Activated naive CD4-positive, alpha-beta T cell treated with anti-CD3 and anti-CD28 coated beads, Interleukin-2, amount 50 U/mL, for 24 hours (primary cell): Measurements from ENCODE around the gene ITIH1.

Source experiments
- H3K27ac Mint-ChIP-seq: one replicate; pipeline ENCODE4 v1.8.0; 2021; ENCODE audit warnings: mild to moderate bottlenecking, mixed read lengths
- H3K27me3 Mint-ChIP-seq: one replicate; pipeline ENCODE4 v1.8.0; 2021; ENCODE audit warnings: mixed read lengths
- H3K36me3 Mint-ChIP-seq: one replicate; pipeline ENCODE4 v1.8.0; 2021; ENCODE audit warnings: mixed read lengths
- H3K4me1 Mint-ChIP-seq: one replicate; pipeline ENCODE4 v1.8.0; 2021; ENCODE audit warnings: mixed read lengths
- H3K4me3 Mint-ChIP-seq: one replicate; pipeline ENCODE4 v1.8.0; 2021; ENCODE audit warnings: mild to moderate bottlenecking, mixed read lengths
- H3K9me3 Mint-ChIP-seq: one replicate; pipeline ENCODE4 v1.8.0; 2021; ENCODE audit warnings: mixed read lengths

ITIH1 gene

DNA sequence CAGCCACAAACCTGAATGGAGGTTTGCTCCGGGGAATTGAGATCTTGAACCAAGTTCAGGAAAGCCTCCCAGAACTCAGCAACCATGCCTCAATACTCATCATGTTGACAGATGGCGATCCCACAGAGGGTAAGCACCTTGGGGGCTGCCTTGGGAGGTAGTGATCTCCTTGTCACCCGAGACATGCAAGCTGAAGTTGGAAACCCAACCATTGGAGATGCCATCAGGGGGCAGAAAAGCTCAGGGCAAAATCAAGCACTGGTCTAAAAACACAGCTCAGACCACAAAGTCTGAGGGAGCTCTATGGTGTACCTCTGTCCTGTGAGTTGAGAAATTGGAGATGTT, 5.8 kb downstream of the ITIH1 start:
- Mint-ChIP-seq H3K9me3 (no peaks in the 10 kb centered on the region), H3K4me1 (no peaks in the 10 kb centered on the region), H3K27ac (no peak overlapping the region), H3K4me3 (no peak overlapping the region), H3K36me3 (no peaks in the 10 kb centered on the region), H3K27me3 (no peaks in the 10 kb centered on the region)

DNA sequence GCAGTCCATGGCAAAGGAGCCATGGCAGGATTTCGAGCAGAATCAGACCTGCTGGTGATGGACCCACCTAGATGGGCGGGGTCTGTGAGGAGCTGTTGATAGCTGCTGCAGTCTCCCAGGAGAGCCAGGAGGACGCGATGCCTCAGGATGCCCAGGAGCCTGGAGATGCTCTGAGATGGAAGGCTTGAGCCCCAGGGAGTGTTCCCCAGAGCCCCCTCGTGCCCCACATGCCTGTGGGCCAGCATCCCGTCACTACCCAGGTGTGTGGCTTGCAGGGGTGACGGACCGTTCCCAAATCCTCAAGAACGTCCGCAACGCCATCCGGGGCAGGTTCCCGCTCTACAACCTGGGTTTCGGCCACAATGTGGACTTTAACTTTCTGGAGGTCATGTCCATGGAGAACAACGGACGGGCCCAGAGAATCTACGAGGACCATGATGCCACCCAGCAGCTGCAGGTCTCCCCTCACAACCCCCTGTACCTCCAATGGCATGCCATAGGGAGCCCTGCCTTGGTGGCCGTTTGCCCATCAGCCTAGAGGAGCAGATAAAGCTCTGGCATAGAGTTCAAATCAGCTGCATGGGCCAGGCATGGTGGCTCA, 6.7 kb downstream of the ITIH1 start:
- Mint-ChIP-seq H3K27me3 (no peaks in the 10 kb centered on the region), H3K9me3 (no peaks in the 10 kb centered on the region), H3K27ac (no peak overlapping the region), H3K36me3 (no peaks in the 10 kb centered on the region), H3K4me1 (no peaks in the 10 kb centered on the region), H3K4me3 (no peak overlapping the region)

DNA sequence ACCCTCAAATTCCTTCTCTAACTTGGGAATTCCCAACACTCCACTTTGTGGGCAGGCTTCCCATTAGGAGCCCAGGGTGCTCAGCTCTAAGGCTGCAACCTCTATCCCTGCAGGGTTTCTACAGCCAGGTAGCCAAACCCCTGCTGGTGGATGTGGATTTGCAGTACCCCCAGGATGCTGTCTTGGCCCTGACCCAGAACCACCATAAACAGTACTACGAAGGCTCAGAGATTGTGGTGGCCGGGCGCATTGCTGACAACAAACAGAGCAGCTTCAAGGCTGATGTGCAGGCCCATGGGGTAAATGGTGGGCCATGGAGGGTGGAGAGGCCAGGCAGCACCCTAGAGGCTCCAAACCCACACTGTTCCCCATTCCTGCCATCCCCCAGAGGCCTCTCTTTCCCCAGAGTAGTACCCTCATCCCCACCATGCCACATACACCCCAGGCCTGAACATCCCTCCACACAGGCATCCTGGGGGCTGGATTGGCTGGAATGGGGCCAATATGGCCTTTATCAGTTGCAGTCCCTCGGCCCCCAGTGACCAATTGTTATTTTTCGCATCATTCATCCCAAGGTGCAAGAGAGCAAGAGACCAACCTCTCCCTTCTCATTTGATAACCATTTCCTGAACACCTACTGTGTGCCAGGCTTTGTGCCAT, 7.7 kb downstream of the ITIH1 start:
- no peak overlapping the region for H3K4me3 Mint-ChIP-seq
- H3K36me3 Mint-ChIP-seq, result no peaks in the 10 kb centered on the region
- H3K9me3 Mint-ChIP-seq, result no peaks in the 10 kb centered on the region
- no peaks in the 10 kb centered on the region for H3K27me3 Mint-ChIP-seq
- no peak overlapping the region for H3K27ac Mint-ChIP-seq
- H3K4me1 Mint-ChIP-seq, result no peaks in the 10 kb centered on the region

DNA sequence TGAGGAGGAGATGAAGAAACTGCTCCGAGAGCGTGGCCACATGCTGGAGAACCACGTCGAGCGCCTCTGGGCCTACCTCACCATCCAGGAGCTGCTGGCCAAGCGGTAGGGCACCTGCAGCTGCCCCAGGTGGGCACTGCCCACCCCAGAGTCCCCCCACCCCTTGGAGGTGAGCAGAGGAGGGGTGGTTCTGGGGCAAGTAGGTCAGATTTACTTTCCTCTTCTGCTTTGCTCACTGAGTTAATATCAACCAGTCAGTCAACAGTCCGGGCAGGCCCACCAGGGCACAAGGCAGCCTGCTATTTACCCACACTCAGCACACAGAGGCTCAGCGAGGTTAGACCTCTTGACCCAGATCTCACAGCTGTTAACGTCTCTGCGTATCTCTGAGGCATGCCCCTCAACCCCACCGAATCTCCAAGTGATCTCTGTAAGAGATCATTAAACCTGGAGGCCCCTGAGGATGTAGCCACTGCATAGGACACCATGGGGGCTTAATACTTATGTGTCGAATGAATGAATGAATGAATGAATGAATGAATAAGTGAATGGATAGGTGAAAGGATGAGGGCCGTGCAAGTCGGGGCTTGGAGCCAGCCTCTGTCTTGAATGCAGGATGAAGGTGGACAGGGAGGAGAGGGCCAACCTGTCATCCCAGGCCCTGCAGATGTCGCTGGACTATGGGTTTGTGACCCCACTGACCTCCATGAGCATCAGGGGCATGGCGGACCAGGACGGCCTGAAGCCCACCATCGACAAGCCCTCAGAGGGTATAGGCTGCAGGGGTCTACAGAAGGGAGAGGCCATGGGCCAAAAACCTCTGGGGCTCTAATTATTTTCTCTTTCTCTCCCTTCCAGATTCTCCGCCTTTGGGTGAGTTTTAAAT, 9.2 kb downstream of the ITIH1 start:
- no peaks in the 10 kb centered on the region for H3K27me3 Mint-ChIP-seq
- H3K36me3 Mint-ChIP-seq, result no peaks in the 10 kb centered on the region
- peak overlapping the region; percentile 6 for H3K27ac Mint-ChIP-seq
- H3K4me1 Mint-ChIP-seq, result no peaks in the 10 kb centered on the region
- no peaks in the 10 kb centered on the region for H3K9me3 Mint-ChIP-seq
- no peak overlapping the region for H3K4me3 Mint-ChIP-seq

DNA sequence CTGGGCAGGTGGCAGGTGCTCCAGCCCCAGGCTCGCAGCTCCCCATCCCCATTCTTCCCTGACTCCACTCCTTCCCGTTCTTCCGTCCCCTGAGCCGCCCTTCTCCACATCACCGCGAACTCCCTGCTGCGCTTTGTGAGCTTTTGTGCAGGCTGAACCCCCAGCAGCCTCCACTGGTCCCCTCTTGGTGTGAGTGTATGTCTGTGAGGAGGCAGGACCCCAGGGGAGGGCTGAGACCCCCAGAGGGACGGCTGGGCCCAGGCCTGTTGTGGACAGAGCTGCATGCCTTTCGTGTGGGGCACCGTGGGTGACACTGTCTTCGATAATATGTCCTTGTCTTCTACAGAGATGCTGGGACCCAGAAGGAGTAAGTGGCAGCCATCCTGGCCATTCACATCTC, 9.8 kb downstream of the ITIH1 start:
- no peak overlapping the region for H3K4me3 Mint-ChIP-seq
- no peaks in the 10 kb centered on the region for H3K36me3 Mint-ChIP-seq
- no peaks in the 10 kb centered on the region for H3K27me3 Mint-ChIP-seq
- H3K27ac Mint-ChIP-seq, result no peak overlapping the region
- no peaks in the 10 kb centered on the region for H3K4me1 Mint-ChIP-seq
- no peaks in the 10 kb centered on the region for H3K9me3 Mint-ChIP-seq

DNA sequence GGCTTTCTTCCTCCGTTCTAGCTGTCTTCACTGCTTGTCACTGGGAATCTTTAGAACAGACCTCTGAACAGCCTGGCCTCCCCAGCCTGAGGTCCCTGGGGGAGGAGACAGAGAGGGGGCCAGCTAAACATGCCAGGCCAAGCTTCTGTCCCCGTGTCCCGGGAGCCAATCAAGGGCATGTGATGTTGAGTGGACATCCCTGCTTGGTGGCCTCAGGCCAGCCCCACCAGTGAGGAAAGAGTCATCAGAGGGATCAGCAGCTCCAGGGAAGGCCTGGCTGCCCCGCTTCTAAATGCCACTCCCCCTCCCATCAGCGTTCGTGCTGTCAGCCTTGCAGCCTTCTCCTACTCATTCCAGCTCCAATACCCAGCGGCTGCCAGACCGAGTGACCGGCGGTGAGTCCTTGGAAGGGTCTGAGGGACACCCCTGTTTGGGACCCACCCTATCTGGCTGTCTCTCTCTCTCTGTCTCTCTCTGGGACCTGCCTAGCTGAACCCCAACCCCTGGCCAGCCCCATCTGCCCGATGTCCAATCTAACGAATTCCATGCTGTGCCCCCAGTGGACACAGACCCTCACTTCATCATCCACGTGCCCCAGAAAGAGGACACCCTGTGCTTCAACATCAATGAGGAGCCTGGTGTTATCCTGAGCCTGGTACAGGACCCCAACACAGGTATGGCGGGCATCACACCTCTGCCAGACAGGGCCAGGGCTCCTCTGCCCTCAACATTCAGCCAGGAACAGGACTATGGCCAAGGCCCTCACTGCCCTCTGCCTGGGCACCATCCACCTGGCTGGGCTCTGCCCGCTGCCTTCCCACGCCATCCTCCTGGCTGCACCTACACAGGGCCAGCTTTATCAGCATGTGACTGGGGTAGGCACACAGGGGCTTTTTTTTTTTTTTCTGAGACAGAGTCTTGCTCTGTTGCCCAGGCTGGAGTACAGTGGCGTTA, 10.6 kb downstream of the ITIH1 start:
- no peak overlapping the region for H3K4me3 Mint-ChIP-seq
- no peak overlapping the region for H3K27ac Mint-ChIP-seq
- no peaks in the 10 kb centered on the region for H3K27me3 Mint-ChIP-seq
- no peaks in the 10 kb centered on the region for H3K36me3 Mint-ChIP-seq
- H3K4me1 Mint-ChIP-seq, result no peaks in the 10 kb centered on the region
- H3K9me3 Mint-ChIP-seq, result no peaks in the 10 kb centered on the region

DNA sequence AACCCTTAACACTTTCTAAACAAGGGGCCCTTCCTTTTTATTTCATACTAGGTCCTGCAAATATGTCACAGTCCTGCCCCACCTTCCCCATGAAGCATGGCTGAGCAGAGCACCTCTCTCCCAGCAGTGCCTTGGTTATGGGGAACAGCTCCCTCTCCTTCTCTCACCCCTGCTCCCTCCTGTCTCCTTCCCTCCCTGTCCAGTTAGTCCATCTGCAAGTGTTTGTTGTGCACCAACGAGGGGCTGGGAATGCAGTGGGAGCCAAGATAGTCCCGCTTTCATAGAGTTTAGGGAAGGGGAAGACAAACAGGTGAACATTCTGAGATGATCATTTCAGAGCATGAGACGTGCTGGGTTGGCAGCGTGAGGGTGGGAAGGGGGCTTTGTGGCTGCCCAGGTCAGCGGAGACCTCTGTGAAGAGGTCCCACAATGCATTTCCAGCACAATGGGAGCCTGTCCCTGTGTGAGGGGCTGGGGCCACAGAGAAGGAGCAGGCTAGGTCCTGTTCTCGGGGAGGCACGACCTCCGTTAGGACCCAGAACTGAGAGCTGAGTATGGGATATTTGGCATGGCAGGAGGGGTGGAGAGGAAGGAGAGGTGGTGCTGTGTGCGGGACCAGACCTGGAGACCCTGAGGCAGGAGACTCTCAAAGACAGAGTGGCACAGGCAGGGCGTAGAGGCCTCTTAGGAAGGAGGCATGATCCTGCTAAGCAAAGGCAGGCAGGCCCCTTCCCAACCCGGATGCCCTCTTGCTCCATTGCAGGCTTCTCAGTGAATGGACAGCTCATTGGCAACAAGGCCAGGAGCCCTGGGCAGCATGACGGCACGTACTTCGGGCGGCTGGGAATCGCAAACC, 11.7 kb downstream of the ITIH1 start:
- Mint-ChIP-seq H3K27ac (no peak overlapping the region), H3K36me3 (no peaks in the 10 kb centered on the region), H3K4me1 (no peaks in the 10 kb centered on the region), H3K27me3 (no peaks in the 10 kb centered on the region), H3K9me3 (no peaks in the 10 kb centered on the region), H3K4me3 (no peak overlapping the region)

DNA sequence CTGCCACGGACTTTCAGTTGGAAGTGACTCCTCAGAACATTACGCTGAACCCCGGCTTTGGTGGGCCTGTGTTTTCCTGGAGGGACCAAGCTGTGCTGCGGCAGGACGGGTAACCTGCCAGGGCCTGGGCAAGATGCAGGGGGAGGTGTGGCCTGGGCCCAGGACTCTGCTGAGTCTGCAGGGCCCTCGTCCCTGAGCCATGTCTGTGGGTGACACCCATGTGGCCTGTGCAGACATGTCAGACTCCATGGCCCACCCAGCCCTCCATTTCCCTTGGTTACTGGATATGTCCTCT, 12.3 kb downstream of the ITIH1 start:
- no peaks in the 10 kb centered on the region for H3K9me3 Mint-ChIP-seq
- no peak overlapping the region for H3K4me3 Mint-ChIP-seq
- no peaks in the 10 kb centered on the region for H3K36me3 Mint-ChIP-seq
- H3K4me1 Mint-ChIP-seq, result no peaks in the 10 kb centered on the region
- no peak overlapping the region for H3K27ac Mint-ChIP-seq
- no peaks in the 10 kb centered on the region for H3K27me3 Mint-ChIP-seq

DNA sequence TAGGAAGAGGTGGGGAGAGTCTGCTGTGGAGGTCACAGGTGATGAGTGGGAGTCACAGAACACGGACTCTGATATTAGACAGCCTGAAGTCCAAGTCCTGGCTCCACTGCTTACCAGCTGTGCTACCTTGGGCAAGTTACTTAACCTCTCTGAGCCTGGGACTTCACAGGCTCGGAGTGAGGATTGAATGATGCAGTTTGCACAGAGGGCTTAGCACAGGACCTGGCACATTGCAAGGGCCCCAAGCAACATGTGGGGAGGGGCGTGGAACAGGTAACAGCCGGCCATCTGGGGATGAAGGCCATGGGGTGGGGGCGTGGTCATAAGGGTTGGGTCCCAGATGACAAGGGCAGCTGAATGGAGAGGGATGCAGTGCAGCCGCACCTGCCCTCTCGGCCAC, 12.9 kb downstream of the ITIH1 start:
- Mint-ChIP-seq H3K9me3 (no peaks in the 10 kb centered on the region), H3K4me3 (no peak overlapping the region), H3K27ac (no peak overlapping the region)

DNA sequence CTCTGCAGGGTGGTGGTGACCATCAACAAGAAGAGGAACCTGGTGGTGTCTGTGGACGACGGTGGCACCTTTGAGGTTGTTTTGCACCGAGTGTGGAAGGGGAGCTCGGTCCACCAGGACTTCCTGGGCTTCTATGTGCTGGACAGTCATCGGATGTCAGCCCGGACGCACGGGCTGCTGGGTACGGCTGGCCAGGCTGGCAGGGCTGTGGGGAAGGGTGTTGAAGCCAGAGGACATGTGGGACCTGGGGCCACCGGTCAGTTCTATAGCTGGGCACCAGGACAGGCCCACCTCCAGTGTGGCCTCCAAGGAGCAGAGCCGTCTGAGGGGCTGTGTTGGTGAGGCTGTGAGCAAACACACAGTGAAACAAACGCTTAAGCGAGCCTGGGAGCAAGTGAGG, 13.3 kb downstream of the ITIH1 start:
- Mint-ChIP-seq H3K27ac (no peak overlapping the region), H3K27me3 (no peaks in the 10 kb centered on the region), H3K4me1 (no peaks in the 10 kb centered on the region)

More for the DNA sequence above, 12.9 kb downstream of the ITIH1 start:
- no peaks in the 10 kb centered on the region for H3K4me1 Mint-ChIP-seq
- no peaks in the 10 kb centered on the region for H3K27me3 Mint-ChIP-seq
- no peaks in the 10 kb centered on the region for H3K36me3 Mint-ChIP-seq

DNA sequence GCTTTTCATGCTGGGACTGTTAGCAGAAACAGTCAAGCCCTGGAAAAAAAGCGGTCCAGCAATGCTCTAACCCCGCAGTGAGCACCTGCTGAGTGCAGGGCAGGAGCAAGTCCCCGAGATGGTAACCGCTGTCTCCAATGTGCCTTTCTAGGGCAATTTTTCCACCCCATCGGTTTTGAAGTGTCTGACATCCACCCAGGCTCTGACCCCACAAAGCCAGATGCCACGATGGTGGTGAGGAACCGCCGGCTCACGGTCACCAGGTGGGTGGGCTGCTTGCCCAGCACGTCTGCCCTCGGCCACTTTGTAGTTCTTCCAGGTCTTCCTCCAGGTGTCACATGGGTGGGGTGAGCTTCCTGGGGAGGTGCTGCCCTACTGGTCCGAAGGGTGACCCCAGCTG, 14.0 kb downstream of the ITIH1 start:
- H3K4me3 Mint-ChIP-seq, result no peak overlapping the region
- H3K27me3 Mint-ChIP-seq, result no peaks in the 10 kb centered on the region
- H3K4me1 Mint-ChIP-seq, result no peaks in the 10 kb centered on the region
- no peaks in the 10 kb centered on the region for H3K36me3 Mint-ChIP-seq
- no peaks in the 10 kb centered on the region for H3K9me3 Mint-ChIP-seq
- H3K27ac Mint-ChIP-seq, result no peak overlapping the region

More for the DNA sequence above, 13.3 kb downstream of the ITIH1 start:
- Mint-ChIP-seq H3K4me3 (no peak overlapping the region), H3K36me3 (no peaks in the 10 kb centered on the region), H3K9me3 (no peaks in the 10 kb centered on the region)

DNA sequence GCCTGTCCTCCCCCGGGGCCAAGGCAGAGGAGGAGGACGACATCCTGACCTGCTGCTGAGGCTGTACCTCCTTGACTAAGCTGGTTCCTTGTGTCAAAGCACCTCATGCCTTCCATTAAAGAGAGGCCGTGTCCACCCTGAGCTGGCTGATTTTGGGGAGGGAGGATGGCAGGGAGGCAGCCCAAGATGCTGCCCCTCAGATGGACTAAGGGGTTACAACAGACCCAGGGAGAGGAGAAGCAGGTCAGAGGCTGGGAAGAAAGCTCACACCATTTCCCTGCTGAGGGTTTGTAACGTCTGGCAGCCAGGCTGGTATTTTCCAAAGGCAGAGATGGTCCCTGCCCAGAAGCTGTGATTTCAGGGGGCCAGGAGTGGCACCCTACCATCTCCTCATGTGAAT, 14.5 kb downstream of the ITIH1 start:
- Mint-ChIP-seq H3K27me3 (no peaks in the 10 kb centered on the region), H3K4me1 (no peaks in the 10 kb centered on the region), H3K4me3 (no peak overlapping the region), H3K9me3 (no peaks in the 10 kb centered on the region), H3K27ac (no peak overlapping the region), H3K36me3 (no peaks in the 10 kb centered on the region)

DNA sequence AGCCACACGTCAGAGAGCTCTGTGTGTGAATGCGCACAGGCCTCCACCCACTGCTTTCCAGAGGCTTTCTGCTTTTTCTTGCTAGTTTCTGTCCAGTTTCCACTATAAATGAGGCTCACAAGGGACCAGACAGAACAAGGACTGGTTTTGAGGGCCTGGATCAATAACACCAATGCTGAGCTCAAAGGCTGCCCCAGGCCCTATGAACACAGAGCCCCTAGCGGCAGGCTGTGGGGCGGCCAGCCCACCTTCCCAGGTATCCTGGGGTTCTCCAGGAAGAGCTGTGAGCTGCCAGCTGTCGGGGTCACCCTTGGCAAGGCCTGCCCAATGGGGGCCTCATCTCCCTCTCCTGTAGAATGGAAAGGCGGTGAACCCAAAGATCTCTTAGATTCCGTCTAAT, 15.0 kb downstream of the ITIH1 start:
- Mint-ChIP-seq H3K4me3 (no peak overlapping the region), H3K27me3 (no peaks in the 10 kb centered on the region), H3K4me1 (no peaks in the 10 kb centered on the region), H3K27ac (no peak overlapping the region), H3K36me3 (no peaks in the 10 kb centered on the region), H3K9me3 (no peaks in the 10 kb centered on the region)

DNA sequence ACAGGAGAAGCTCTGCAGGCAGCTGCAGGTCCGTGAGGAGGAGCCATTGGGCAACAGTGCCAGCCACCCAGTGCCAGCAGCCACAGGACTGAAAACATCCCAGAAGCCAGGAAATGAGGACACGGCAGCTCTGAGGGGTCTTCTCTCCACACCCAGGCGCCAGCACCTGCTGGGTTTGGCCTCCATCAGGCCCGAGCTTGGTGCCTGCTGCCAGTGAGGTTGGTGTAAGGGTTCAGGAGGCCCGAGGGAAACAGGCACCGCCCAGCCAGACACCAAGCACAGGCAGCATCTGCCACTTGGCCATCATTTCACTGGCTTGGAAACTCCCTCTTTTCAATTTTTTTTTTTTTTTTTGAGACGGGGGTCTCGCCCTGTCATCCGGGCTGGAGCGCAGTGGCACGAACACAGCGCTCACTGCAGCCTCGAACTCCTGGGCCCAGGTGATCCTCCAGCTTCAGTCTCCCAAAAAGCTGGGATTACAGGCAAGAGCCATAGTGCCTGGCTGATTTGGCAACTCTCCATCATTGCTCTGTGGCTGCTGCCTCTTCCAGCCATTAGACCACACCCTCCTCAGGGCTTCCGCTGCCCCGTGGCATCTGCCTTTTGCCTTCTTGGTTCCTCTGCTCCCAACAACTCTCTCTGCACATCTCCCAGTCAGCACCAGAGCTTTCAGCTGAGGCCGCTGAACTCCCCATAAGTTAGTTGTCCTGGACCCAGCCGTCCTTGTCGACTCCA, 15.7 kb downstream of the ITIH1 start:
- no peaks in the 10 kb centered on the region for H3K4me1 Mint-ChIP-seq
- no peaks in the 10 kb centered on the region for H3K36me3 Mint-ChIP-seq
- H3K9me3 Mint-ChIP-seq, result no peaks in the 10 kb centered on the region
- H3K27ac Mint-ChIP-seq, result no peak overlapping the region
- no peaks in the 10 kb centered on the region for H3K27me3 Mint-ChIP-seq
- no peak overlapping the region for H3K4me3 Mint-ChIP-seq
